Measurements from ENCODE around the gene NAALADL2. TPM values are rescaled to one million over a fixed set of nuclear protein-coding genes. Genes with fewer than 3 reads are reported as not detected.

Gene NAALADL2
- total RNA-seq, 4 donors from 2014 or later: 0.26 to 218 (median 17.4) TPM

DNA sequence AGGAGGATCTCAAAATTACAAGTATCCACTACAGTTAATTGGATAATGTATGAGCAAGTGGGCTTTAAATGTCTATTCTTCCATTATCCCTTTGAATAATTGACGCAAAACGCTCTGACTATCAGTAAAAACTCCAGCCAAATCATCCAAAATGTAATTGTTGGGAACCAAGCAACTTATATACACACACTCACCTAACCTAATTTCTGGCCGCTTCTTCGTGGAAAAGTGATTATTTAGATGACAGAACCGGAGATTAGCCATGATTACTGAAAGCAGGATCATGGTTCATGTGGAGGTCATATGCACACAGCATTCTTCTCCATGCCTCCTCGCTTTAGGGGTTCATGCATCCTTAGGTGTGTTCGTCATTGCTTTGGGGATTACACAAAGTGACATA lies 992.4 kb downstream of the NAALADL2 start:
- intact Hi-C loops (cut with DNase I; ENCODE audit: low total_unique reads): no loop called here
- no peak for TF ChIP-seq CTCF (IDR thresholded peaks at IDR 0.05)
- no peak for TF ChIP-seq POLR2A (IDR thresholded peaks at IDR 0.05)
- no peak for DNase-seq
- H3K36me3 ChIP-seq: no peaks in the 10 kb centered on the region
- H3K27ac ChIP-seq: no peak overlapping the region
- H3K9me3 ChIP-seq: no peaks in the 10 kb centered on the region
- H3K27me3 ChIP-seq: no peaks in the 10 kb centered on the region
- no peak overlapping the region for H3K4me3 ChIP-seq
- H3K4me1 ChIP-seq: no peaks in the 10 kb centered on the region

GRCh38 chr3:175852560-175852959 lies 993.4 kb downstream of the NAALADL2 start:
- Histone ChIP-seq H3K4me3 (no peak overlapping the region), H3K9me3 (no peaks in the 10 kb centered on the region), H3K27ac (no peak overlapping the region), H3K4me1 (no peaks in the 10 kb centered on the region), H3K36me3 (no peaks in the 10 kb centered on the region), H3K27me3 (no peaks in the 10 kb centered on the region)
- intact Hi-C loops (cut with DNase I; ENCODE audit: low total_unique reads): no loop called here
- TF ChIP-seq POLR2A (IDR thresholded peaks at IDR 0.05) (no peak), CTCF (IDR thresholded peaks at IDR 0.05) (no peak)
- DNase-seq: no peak

GRCh38 chr3:175857666-175858270 lies 998.6 kb downstream of the NAALADL2 start:
- Histone ChIP-seq H3K9me3 (no peaks in the 10 kb centered on the region), H3K36me3 (no peaks in the 10 kb centered on the region), H3K27me3 (no peaks in the 10 kb centered on the region), H3K27ac (no peak overlapping the region), H3K4me1 (no peaks in the 10 kb centered on the region), H3K4me3 (no peak overlapping the region)
- TF ChIP-seq POLR2A (IDR thresholded peaks at IDR 0.05) (no peak), CTCF (IDR thresholded peaks at IDR 0.05) (no peak)
- intact Hi-C loops (cut with DNase I; ENCODE audit: low total_unique reads): no loop called here
- DNase-seq: no peak

Small RNAs within 50 kb of the gene (microRNA-seq; reads per million reads assigned to microRNA genes)
- gene MIR4789 (ENCODE audit: borderline microRNAs expressed, borderline replicate concordance): not detected

Small RNAs within 50 kb of the gene (small RNA-seq; reads per million reads assigned to genes)
- gene MIR4789: not detected
- not detected for gene RNU4-91P
- not detected for gene RNU6-1233P
- gene RNU6-1317P: not detected

Data from uterus (tissue), 4 donors.